ENCODE measurements around the gene FOXL3.
A peak's percentile ranks its signal among the peaks of the same experiment; 100 is the strongest.

Gene FOXL3

DNA sequence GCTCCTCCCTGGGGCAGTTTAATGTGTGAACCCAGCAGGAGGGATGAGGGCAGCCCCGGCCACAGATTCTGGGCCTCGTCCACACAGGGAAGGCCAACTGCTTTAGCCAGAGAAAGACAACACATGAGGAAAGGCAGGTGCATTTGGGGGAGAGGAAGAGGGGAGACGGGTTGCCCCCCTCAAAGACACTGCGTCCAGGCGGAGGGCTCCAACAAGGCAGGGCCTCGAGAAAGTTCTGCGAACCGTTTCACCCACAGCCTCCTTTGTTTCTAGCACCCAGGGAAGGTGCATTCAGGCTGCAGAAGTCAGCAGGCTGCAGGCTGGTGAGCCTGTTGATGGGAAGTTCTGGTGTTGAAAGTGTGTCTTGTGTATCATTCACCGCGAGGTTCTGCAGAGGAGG lies 10.1 kb downstream of the FOXL3 start:
- DNase-seq (no peak), ATAC-seq (no peak)
- H3K4me1 Mint-ChIP-seq, result no peaks in the 10 kb centered on the region
- H3K9me3 Mint-ChIP-seq, result peaks cover 5 to 6% of the 10 kb centered on the region in 2 donors
- no peak overlapping the region for H3K4me3 Mint-ChIP-seq
- H3K27me3 Mint-ChIP-seq, result peaks cover 5% of the 10 kb centered on the region
- H3K27ac Mint-ChIP-seq, result peak overlapping the region in 1 of 2 donors; percentile 49

GRCh38 chr7:300546-301290 lies 10.7 kb downstream of the FOXL3 start:
- no peak for DNase-seq
- H3K9me3 Mint-ChIP-seq, result peaks cover 5 to 6% of the 10 kb centered on the region in 2 donors
- no peak for ATAC-seq
- H3K27ac Mint-ChIP-seq, result no peak overlapping the region
- peaks cover 5% of the 10 kb centered on the region for H3K27me3 Mint-ChIP-seq
- no peaks in the 10 kb centered on the region for H3K4me1 Mint-ChIP-seq
- H3K4me3 Mint-ChIP-seq, result no peak overlapping the region

GRCh38 chr7:301291-302053 lies 11.5 kb downstream of the FOXL3 start:
- peaks cover 5% of the 10 kb centered on the region for H3K27me3 Mint-ChIP-seq
- ATAC-seq, result no peak
- no peak for DNase-seq
- H3K27ac Mint-ChIP-seq, result no peak overlapping the region
- H3K4me1 Mint-ChIP-seq, result no peaks in the 10 kb centered on the region
- H3K9me3 Mint-ChIP-seq, result peaks cover 5 to 6% of the 10 kb centered on the region in 2 donors
- H3K4me3 Mint-ChIP-seq, result no peak overlapping the region

DNA sequence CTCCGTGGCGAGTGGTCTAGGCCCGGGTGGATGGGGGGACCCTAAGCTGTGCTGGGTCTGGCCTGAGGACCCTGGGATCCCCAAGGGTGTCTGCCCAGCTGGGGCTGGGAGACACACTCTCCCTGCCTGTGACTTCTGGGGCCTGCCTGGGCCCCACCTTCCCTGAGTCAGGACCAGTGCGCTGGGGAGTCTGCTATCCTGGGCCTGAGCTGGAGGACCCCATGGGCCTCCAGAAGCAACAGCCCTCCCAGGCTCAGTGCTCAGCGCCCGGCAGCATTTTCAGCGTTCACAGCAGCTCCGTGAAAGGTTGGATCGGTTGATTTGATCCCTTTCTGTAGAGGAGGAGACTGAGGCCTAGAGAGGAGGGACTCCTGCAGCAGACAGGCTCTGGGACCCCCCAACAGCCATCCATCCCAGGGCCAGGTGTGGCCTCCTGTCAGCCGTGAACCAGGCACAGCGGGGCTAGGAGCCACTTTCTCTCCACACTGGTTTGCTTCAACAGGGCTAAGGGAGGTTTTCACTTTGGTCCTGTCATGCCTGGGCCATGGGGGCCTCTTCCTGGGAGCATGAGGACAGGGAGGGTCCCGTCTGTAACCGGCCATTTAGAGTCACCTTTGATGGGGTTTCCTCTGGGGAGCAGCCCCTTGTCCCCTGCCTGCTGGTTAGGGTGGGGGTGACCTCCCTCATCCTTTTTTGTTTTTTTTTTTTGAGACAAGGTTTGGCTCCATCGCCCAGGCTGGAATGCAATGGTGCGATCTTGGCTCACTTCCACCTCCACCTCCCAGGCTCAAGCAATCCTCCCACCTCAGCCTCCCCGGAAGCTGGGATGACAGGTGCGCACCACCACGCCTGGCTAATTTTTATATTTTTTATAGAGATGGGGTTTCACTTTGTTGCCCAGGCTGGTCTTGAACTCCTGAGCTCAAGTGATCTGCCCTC lies 12.4 kb downstream of the FOXL3 start:
- no peak overlapping the region for H3K4me3 Mint-ChIP-seq
- ATAC-seq, result no peak

GRCh38 chr7:303425-303824 lies 13.5 kb downstream of the FOXL3 start:
- H3K27ac Mint-ChIP-seq, result no peak overlapping the region
- H3K9me3 Mint-ChIP-seq, result peaks cover 6 to 16% of the 10 kb centered on the region in 2 donors
- H3K4me3 Mint-ChIP-seq, result no peak overlapping the region
- peaks cover 5% of the 10 kb centered on the region for H3K27me3 Mint-ChIP-seq
- DNase-seq, result no peak
- ATAC-seq, result no peak
- H3K4me1 Mint-ChIP-seq, result no peaks in the 10 kb centered on the region

More for the DNA sequence above, 12.4 kb downstream of the FOXL3 start:
- no peak for DNase-seq
- Mint-ChIP-seq H3K27ac (no peak overlapping the region), H3K9me3 (peaks cover 6 to 8% of the 10 kb centered on the region in 2 donors), H3K4me1 (no peaks in the 10 kb centered on the region), H3K27me3 (peaks cover 5% of the 10 kb centered on the region)

GRCh38 chr7:303884-304573 lies 14.1 kb downstream of the FOXL3 start:
- H3K4me1 Mint-ChIP-seq, result no peaks in the 10 kb centered on the region
- no peak for ATAC-seq
- no peak overlapping the region for H3K27ac Mint-ChIP-seq
- DNase-seq, result no peak
- no peak overlapping the region for H3K4me3 Mint-ChIP-seq
- H3K9me3 Mint-ChIP-seq, result peaks cover 6 to 16% of the 10 kb centered on the region in 2 donors
- peaks cover 6% of the 10 kb centered on the region for H3K27me3 Mint-ChIP-seq

- Mint-ChIP-seq H3K4me3 (no peak overlapping the region), H3K4me1 (no peaks in the 10 kb centered on the region), H3K27me3 (peaks cover 13% of the 10 kb centered on the region), H3K9me3 (peaks cover 6 to 16% of the 10 kb centered on the region in 2 donors), H3K27ac (no peak overlapping the region)
- ATAC-seq, result no peak
- no peak for DNase-seq
Measured at GRCh38 chr7:304574-305409, 14.8 kb downstream of the FOXL3 start.

DNA sequence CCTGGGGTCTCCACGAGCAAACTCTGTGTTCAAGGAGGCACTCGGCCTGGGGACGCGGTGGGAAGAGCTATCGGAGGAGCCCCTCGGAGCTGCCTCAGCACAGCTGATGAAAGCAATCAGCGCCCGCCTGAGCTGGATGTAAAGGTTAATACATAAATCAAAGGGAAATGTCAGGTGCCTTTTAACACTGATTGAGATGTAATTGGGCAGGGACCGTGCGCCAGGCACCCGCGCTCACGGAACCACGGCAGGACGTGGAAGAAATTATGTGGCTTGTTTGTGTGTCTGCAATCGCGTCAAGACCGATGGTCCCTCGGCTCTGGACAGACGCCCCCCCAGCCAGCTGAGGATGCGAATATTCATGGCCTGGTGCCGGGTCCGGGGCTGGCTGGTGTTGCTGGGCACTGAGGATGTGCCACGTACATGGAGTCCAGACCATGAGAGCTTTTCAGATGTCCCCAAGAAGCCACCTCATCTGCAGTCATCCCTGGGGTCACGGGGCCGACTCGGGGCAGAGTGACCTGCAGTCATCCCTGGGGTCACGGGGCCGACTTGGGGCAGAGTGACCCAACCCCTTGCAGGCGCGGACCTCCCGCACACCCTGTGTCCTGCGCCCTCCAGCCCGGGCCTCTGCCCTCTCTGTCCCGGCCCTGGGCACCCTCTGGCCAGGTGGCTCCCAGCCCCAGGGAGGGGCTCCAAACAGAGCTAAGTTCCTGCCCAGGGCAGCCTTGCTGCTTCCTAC lies 15.6 kb downstream of the FOXL3 start:
- Mint-ChIP-seq H3K4me3 (no peak overlapping the region), H3K4me1 (no peaks in the 10 kb centered on the region), H3K9me3 (peaks cover 6 to 16% of the 10 kb centered on the region in 2 donors), H3K27ac (no peak overlapping the region), H3K27me3 (peaks cover 13% of the 10 kb centered on the region)
- DNase-seq (no peak), ATAC-seq (no peak)

GRCh38 chr7:307970-308369 lies 18.0 kb downstream of the FOXL3 start:
- H3K9me3 Mint-ChIP-seq, result peaks cover 6 to 16% of the 10 kb centered on the region in 2 donors
- ATAC-seq (no peak), DNase-seq (no peak)
- H3K4me1 Mint-ChIP-seq, result no peaks in the 10 kb centered on the region
- H3K27me3 Mint-ChIP-seq, result peaks cover 32% of the 10 kb centered on the region
- peak overlapping the region in 1 of 2 donors; percentile 68 for H3K27ac Mint-ChIP-seq
- H3K4me3 Mint-ChIP-seq, result no peak overlapping the region

DNA sequence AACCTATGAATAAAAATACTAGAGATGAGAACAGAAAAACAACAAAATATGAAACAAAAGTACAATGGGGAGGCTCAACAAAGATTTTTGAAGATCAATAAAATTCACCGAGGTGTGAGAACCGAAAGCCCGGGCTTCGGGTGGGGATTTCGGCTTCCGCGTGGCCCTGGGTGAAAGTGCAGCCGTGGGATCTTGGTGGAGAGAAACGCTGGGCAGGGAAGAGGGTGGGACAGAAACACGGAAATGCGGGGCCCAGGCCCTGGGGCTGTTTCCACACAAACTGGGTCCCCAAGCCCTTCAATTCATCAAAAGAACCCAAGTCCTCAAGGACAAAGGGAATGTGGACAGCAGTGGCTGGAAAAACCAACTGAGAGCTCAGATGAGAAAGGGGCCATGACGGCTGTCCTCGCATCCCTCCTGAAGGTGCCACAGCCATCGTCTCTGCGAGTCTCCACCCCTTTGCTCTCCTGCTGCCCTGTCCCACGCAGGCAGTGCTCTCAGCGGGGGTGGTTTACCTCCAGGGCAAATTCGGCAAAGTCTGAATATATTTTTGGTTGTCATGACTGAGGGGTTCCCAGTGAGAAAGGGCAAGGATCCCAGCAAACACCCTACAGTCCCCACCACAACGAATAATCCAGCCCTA lies 19.7 kb downstream of the FOXL3 start:
- H3K4me1 Mint-ChIP-seq, result no peaks in the 10 kb centered on the region

DNA sequence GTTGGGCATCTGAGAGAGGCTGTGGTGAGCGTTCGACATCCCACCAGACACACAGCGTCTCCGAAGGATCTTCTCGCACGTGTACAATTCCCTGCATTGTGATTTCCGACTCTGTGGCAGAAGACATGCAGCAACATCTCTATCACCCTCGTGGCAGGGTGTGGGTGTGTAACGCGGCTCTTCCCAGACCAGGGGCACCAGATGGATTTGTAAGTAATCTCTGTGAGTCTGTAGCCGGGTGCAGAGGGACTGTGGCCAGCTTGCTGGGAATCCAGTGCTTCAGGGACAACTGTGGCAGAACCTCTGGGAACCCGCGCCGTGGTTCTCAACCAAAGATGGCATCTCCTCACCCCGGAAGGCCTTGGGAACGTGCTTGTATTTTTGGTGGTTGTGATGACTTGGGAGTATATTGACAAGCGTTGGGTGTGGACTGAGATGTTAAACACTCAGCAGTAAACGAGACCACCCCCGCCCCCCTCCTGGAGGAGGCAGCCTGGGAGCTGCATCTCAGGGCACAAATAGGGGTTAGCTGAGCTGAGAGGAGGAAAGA lies 21.2 kb downstream of the FOXL3 start:
- no peak for DNase-seq
- H3K9me3 Mint-ChIP-seq, result peaks cover 0 to 11% of the 10 kb centered on the region in 2 donors
- no peak overlapping the region for H3K27ac Mint-ChIP-seq
- H3K27me3 Mint-ChIP-seq, result peaks cover 47% of the 10 kb centered on the region
- no peaks in the 10 kb centered on the region for H3K4me1 Mint-ChIP-seq
- ATAC-seq, result no peak
- H3K4me3 Mint-ChIP-seq, result no peak overlapping the region

More for the DNA sequence above, 19.7 kb downstream of the FOXL3 start:
- ATAC-seq (no peak), DNase-seq (no peak)
- Mint-ChIP-seq H3K9me3 (peaks cover under 1 to 12% of the 10 kb centered on the region in 2 donors), H3K27ac (no peak overlapping the region), H3K27me3 (peaks cover 40% of the 10 kb centered on the region), H3K4me3 (no peak overlapping the region)

DNA sequence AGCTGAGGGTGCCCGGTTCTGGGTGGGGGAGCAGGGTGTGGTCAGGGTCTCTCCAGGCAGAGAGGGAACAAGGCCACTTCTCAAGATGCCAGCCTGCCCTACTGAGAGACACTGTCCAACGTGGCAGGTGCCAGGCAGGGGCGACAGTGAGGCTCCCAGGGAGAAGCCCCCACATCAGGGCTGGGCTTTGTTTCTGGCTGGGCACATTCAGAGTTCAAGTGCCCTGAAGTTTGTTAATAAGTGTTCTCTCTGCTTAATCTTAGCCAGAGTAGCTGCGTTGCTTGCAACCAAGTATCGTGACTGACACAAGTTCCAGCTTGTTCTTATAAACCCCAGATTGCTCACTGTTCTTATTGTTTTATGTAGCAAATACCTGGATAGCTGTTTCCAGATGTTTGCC lies 21.8 kb downstream of the FOXL3 start:
- ATAC-seq, result no peak

GRCh38 chr7:312424-312823 lies 22.5 kb downstream of the FOXL3 start:
- no peak for DNase-seq
- no peak for ATAC-seq
- H3K9me3 Mint-ChIP-seq, result peaks cover 0 to 7% of the 10 kb centered on the region in 2 donors
- H3K27ac Mint-ChIP-seq, result no peak overlapping the region
- peaks cover 58% of the 10 kb centered on the region for H3K27me3 Mint-ChIP-seq
- no peaks in the 10 kb centered on the region for H3K4me1 Mint-ChIP-seq
- H3K4me3 Mint-ChIP-seq, result no peak overlapping the region

More for the DNA sequence above, 21.8 kb downstream of the FOXL3 start:
- Mint-ChIP-seq H3K27me3 (peaks cover 52% of the 10 kb centered on the region), H3K4me3 (no peak overlapping the region), H3K27ac (no peak overlapping the region), H3K9me3 (peaks cover 0 to 11% of the 10 kb centered on the region in 2 donors), H3K4me1 (no peaks in the 10 kb centered on the region)
- no peak for DNase-seq

All from stimulated activated naive CD8-positive, alpha-beta T cell treated with anti-CD3 and anti-CD28 coated beads, Interleukin-15, amount 100 ng/mL, for 72 hours (primary cell).